A549 (cell line): ENCODE measurements around the gene CORO2A. TPM values are rescaled to one million over a fixed set of nuclear protein-coding genes. Genes with fewer than 3 reads are reported as not detected.
A peak's percentile ranks its signal among the peaks of the same experiment; 100 is the strongest.

Experiments
- ATAC-seq, 2 experiments: fragments of 200-7000 bp in 1 of 2; fragments of >200 bp in 1 of 2; cut with Nextera tagmentation in 1 of 2; cut with Tn5 transposase in 1 of 2; 3 replicates each; pipeline versions ENCODE4 v1.8.0 to v1.9.1; 2018 to 2020; ENCODE audit warnings: mild to moderate bottlenecking in 1 of 2, moderate library complexity in 1 of 2
- CTCF ChIA-PET: fragments of 300-600 bp; sonication (Branson Sonifier 250); formaldehyde crosslinking; extraction: SDS; loops from one replicate; lab custom pipeline; 2021; ENCODE audit warnings: antibody characterized with exemption, inconsistent platforms; lab: Yijun Ruan, JAX
- POLR2A ChIA-PET: fragments of 350-600 bp; formaldehyde crosslinking; extraction: SDS; loops from one replicate; lab custom pipeline; 2021; ENCODE audit warnings: antibody characterized with exemption, inconsistent platforms; lab: Yijun Ruan, JAX
- DNase-seq, 2 experiments: peaks; one replicate each; pipeline versions ENCODE4 v3.0.0 to v3.0.0-alpha.2; 2011 to 2016; ENCODE audit warnings: low read depth in 1 of 2, low spot score in 1 of 2
- FAIRE-seq: peaks from 2 replicates; lab custom pipeline; 2011; peaks lifted over from hg19 to GRCh38; lab: Jason Lieb, UNC
- H3K27ac ChIP-seq, 2 experiments: fragments of >200 bp; sonication (Bioruptor Twin); formaldehyde crosslinking; 3 replicates each; pipeline ENCODE4 v1.5.1; 2016 to 2017
- H3K4me1 ChIP-seq: fragments of >200 bp; sonication (Bioruptor Twin); formaldehyde crosslinking; 3 replicates; pipeline ENCODE4 v1.6.1; 2016
- H3K4me2 ChIP-seq: fragments of >200 bp; sonication (Bioruptor Twin); formaldehyde crosslinking; 3 replicates; pipeline ENCODE4 v1.6.1; 2016
- H3K4me3 ChIP-seq: fragments of >200 bp; sonication (Bioruptor Twin); formaldehyde crosslinking; 3 replicates; pipeline ENCODE4 v1.5.1; 2016
- H3K9me3 ChIP-seq: fragments of >200 bp; sonication (Bioruptor Twin); formaldehyde crosslinking; 3 replicates; pipeline ENCODE4 v1.6.1; 2016
- CBX2 ChIP-seq: fragments of 200-600 bp; sonication (generic); IDR thresholded peaks from 2 replicates; pipeline ENCODE4 v1.6.1; 2016; ENCODE audit warnings: low read depth, mild to moderate bottlenecking, borderline replicate concordance
- CBX8 ChIP-seq: fragments of 200-600 bp; sonication (generic); IDR thresholded peaks from 2 replicates; pipeline ENCODE4 v1.6.1; 2016
- CHD4 ChIP-seq: fragments of 200-600 bp; sonication (generic); IDR thresholded peaks from 2 replicates; pipeline ENCODE4 v1.6.1; 2016; ENCODE audit warnings: antibody characterized with exemption, mild to moderate bottlenecking, borderline replicate concordance
- CTCF ChIP-seq: fragments of >200 bp; sonication (Bioruptor Twin); formaldehyde crosslinking; IDR thresholded peaks from 3 replicates; pipeline ENCODE4 v1.5.1; 2016
- ESRRA ChIP-seq: fragments of 150-350 bp; IDR thresholded peaks from 2 replicates; pipeline ENCODE4 v1.6.1; 2014; ENCODE audit warnings: mild to moderate bottlenecking, low read length, borderline replicate concordance
- FOSB ChIP-seq: fragments of 250-450 bp; sonication (Bioruptor Pico); IDR thresholded peaks from 2 replicates; pipeline ENCODE4 v1.5.0; 2020; ENCODE audit warnings: mild to moderate bottlenecking, moderate library complexity
- HEYL ChIP-seq: fragments of 250-450 bp; sonication (Bioruptor Pico); IDR thresholded peaks from 2 replicates; pipeline ENCODE4 v1.8.0; 2021; ENCODE audit warnings: mild to moderate bottlenecking, moderate library complexity
- HMGXB4 ChIP-seq: fragments of 250-450 bp; sonication (Bioruptor Pico); IDR thresholded peaks from 2 replicates; pipeline ENCODE4 v1.5.0; 2021; ENCODE audit warnings: mild to moderate bottlenecking, moderate library complexity, borderline replicate concordance
- HOXB13 ChIP-seq: fragments of 250-450 bp; sonication (Bioruptor Pico); IDR thresholded peaks from 2 replicates; pipeline ENCODE4 v1.5.0; 2020; ENCODE audit warnings: low read depth, mild to moderate bottlenecking, moderate library complexity
- JUN ChIP-seq, 2 experiments: fragments of >200 bp; sonication (Bioruptor Twin); formaldehyde crosslinking; IDR thresholded peaks; 2 replicates in 1 of 2; 3 replicates in 1 of 2; pipeline ENCODE4 v1.6.1; 2016 to 2017
- NFE2L2 ChIP-seq: fragments of 150-350 bp; conservative IDR thresholded peaks from 2 replicates; pipeline ENCODE4 v1.6.1; 2014; ENCODE audit warnings: low read length
- POLR2A ChIP-seq: IDR thresholded peaks from 2 replicates; pipeline ENCODE4 v1.6.1; 2012; ENCODE audit warnings: mild to moderate bottlenecking, low read length
- RAD21 ChIP-seq, 2 experiments: fragments of >200 bp in 1 of 2; sonication (Bioruptor Twin) in 1 of 2; formaldehyde crosslinking in 1 of 2; IDR thresholded peaks in 1 of 2; conservative IDR thresholded peaks in 1 of 2; 2 replicates in 1 of 2; 3 replicates in 1 of 2; pipeline ENCODE4 v1.6.1; 2012 to 2018; ENCODE audit warnings: inconsistent platforms in 1 of 2
- RARB ChIP-seq: fragments of 250-450 bp; sonication (Bioruptor Pico); IDR thresholded peaks from 2 replicates; pipeline ENCODE4 v1.8.0; 2021; ENCODE audit warnings: mild to moderate bottlenecking, moderate library complexity
- RNF2 ChIP-seq: fragments of 200-600 bp; sonication (generic); IDR thresholded peaks from 2 replicates; pipeline ENCODE4 v1.6.1; 2016; ENCODE audit warnings: low read depth, mild to moderate bottlenecking, antibody characterized with exemption, moderate library complexity, borderline replicate concordance
- SMC3 ChIP-seq: fragments of >200 bp; sonication (Bioruptor Twin); formaldehyde crosslinking; IDR thresholded peaks from 3 replicates; pipeline ENCODE4 v1.6.1; 2018; ENCODE audit warnings: inconsistent platforms
- SREBF2 ChIP-seq: fragments of 450-650 bp; IDR thresholded peaks from 2 replicates; pipeline ENCODE4 v1.6.1; 2014; ENCODE audit warnings: mild to moderate bottlenecking, moderate library complexity
- ZC3H11A ChIP-seq: fragments of 450-650 bp; IDR thresholded peaks from 2 replicates; pipeline ENCODE4 v1.6.1; 2014; ENCODE audit warnings: antibody characterized with exemption, mild to moderate bottlenecking
- ZFP36 ChIP-seq: fragments of 450-650 bp; IDR thresholded peaks from 2 replicates; pipeline ENCODE4 v1.6.1; 2014; ENCODE audit warnings: borderline replicate concordance; ENCODE audit not compliant: partially characterized antibody
- ZSCAN20 ChIP-seq: fragments of 250-450 bp; sonication (Bioruptor Pico); IDR thresholded peaks from 2 replicates; pipeline ENCODE4 v1.8.0; 2022; ENCODE audit warnings: mild to moderate bottlenecking, moderate library complexity
- WGBS: methylation state at CpG from one replicate; pipeline ENCODE4 v1.1.6; 2017; ENCODE audit errors: missing lambda C conversion rate; 5-methylcytosine and 5-hydroxymethylcytosine counted together
- polyA plus RNA-seq, 4 experiments: library from polyadenylated mRNA; depleted of rRNA in 3 of 4; stranded (reverse); fragments of >200 nt; fragmentation: RNase III in 1 of 4; extraction: RNeasy Plus Mini Kit Qiagen cat#74134 plus additional on column Dnase treatment in 1 of 4; gene quantifications; 2 replicates in 3 of 4; 3 replicates in 1 of 4; pipeline ENCODE4 v1.2.3, GENCODE V29; 2011 to 2017
- TF ChIP-seq, protein P1 (sequence below): fragments of 150-350 bp; IDR thresholded peaks from 2 replicates; pipeline ENCODE4 v1.6.1; 2014; ENCODE audit warnings: low read depth, mild to moderate bottlenecking, low read length
- TF ChIP-seq, protein P2 (sequence below): IDR thresholded peaks from 2 replicates; pipeline ENCODE4 v1.6.1; 2012; ENCODE audit warnings: low read depth, borderline replicate concordance

Gene CORO2A
- polyA plus RNA-seq, 2 of the 4 experiments (the other 2 are of a cell fraction), result 0.49 to 2.0 TPM

GRCh38 chr9:98199388-98200033 is 7.1 kb upstream of the CORO2A start:
- CTCF ChIA-PET, result interaction anchor here (1.1 to 1.9 kb wide), 2 partner anchors 8 to 64 kb away, joined by 3 to 11 read pairs; no protein-coding TSS in a partner anchor

DNA sequence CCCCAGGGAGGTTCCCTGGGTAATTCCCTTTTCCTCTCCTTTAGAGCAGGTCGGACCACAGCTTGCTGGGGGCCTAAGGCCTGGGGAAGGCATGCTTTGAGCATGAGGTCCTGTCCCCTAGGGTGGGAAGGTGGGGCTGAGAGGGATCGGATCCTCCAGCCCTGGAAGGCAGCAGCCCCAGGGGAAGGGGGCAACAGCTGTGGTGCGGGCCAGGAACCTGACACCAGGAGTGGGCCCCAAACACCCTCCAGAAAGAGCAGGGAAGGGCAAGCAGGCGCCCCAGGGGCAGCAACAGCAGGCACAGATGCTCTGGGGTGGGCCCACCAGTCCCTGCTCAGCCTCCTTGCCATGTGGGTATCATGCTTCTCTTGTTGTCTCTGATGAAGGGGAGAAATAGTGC is 3.2 kb upstream of the CORO2A start:
- POLR2A ChIA-PET, result no interaction called here

More at GRCh38 chr9:98199388-98200033, 7.1 kb upstream of the CORO2A start:
- ATAC-seq (no peak), FAIRE-seq (no peak), DNase-seq (no peak)
- POLR2A ChIA-PET, result interaction anchor here (0.6 kb wide), 1 partner anchor 917 kb away, joined by 3 read pairs; no protein-coding TSS in a partner anchor
- Histone ChIP-seq H3K4me1 (no peaks in the 10 kb centered on the region), H3K4me3 (no peak overlapping the region), H3K27ac (no peak overlapping the region), H3K4me2 (no peak overlapping the region), H3K9me3 (no peaks in the 10 kb centered on the region)
- 82% methylated on average over 17 of the region's 20 CpGs for WGBS
- TF ChIP-seq RARB (CRISPR knock-in tag), result no peak
- no peak for TF ChIP-seq ZC3H11A
- no peak for TF ChIP-seq HOXB13 (CRISPR knock-in tag)
- TF ChIP-seq ESRRA, result no peak
- no peak for TF ChIP-seq HEYL (CRISPR knock-in tag)
- TF ChIP-seq ZSCAN20 (CRISPR knock-in tag), result no peak
- TF ChIP-seq ZFP36, result peak; percentile 73

GRCh38 chr9:98193336-98193944 is 1.0 kb upstream of the CORO2A start:
- peak overlapping the region; percentile 83 for H3K4me2 ChIP-seq
- WGBS, result 62% methylated on average over 8 of the region's 8 CpGs
- DNase-seq (no peak), FAIRE-seq (no peak), ATAC-seq (no peak; a peak in 1 of 6 replicates)
- peaks cover 11% of the 10 kb centered on the region; the same call in 2 of the 3 replicates for H3K4me1 ChIP-seq
- peak overlapping the region; percentile 74 for H3K4me3 ChIP-seq
- POLR2A ChIA-PET, result interaction anchor here (0.6 to 1.0 kb wide), 2 partner anchors 65 to 137 kb away, joined by 5 to 7 read pairs; partner anchors contain the start of gene NANS
- H3K9me3 ChIP-seq, result no peaks in the 10 kb centered on the region
- CTCF ChIA-PET, result interaction anchor here (0.6 to 5.4 kb wide), 16 partner anchors 9 to 581 kb away, joined by 3 to 45 read pairs (median 4); partner anchors contain the start of gene TBC1D2
- peak overlapping the region; percentile 73 to 87; a peak in 5 of 6 replicates for H3K27ac ChIP-seq
- TF ChIP-seq SREBF2, result no peak
- no peak for TF ChIP-seq SMC3
- no peak for TF ChIP-seq HOXB13 (CRISPR knock-in tag)
- TF ChIP-seq HEYL (CRISPR knock-in tag), result no peak
- TF ChIP-seq HMGXB4 (CRISPR knock-in tag), result no peak
- no peak for TF ChIP-seq FOSB (CRISPR knock-in tag)
- no peak for TF ChIP-seq CTCF
- TF ChIP-seq RARB (CRISPR knock-in tag), result no peak
- TF ChIP-seq CHD4, result no peak
- no peak for TF ChIP-seq CBX2
- TF ChIP-seq, protein P1, sequence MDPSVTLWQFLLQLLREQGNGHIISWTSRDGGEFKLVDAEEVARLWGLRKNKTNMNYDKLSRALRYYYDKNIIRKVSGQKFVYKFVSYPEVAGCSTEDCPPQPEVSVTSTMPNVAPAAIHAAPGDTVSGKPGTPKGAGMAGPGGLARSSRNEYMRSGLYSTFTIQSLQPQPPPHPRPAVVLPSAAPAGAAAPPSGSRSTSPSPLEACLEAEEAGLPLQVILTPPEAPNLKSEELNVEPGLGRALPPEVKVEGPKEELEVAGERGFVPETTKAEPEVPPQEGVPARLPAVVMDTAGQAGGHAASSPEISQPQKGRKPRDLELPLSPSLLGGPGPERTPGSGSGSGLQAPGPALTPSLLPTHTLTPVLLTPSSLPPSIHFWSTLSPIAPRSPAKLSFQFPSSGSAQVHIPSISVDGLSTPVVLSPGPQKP, result no peak
- TF ChIP-seq RNF2, result no peak

More for the DNA sequence above, 3.2 kb upstream of the CORO2A start:
- ATAC-seq, result no peak
- Histone ChIP-seq H3K4me2 (no peak overlapping the region), H3K4me3 (no peak overlapping the region), H3K9me3 (no peaks in the 10 kb centered on the region), H3K4me1 (peaks cover 6% of the 10 kb centered on the region; the same call in 2 of the 3 replicates), H3K27ac (no peak overlapping the region)
- TF ChIP-seq RAD21 (conservative IDR thresholded peaks at IDR 0.05 in 1 of 2, IDR thresholded peaks at IDR 0.05 in 1 of 2) (no peak), ZC3H11A (no peak), HMGXB4 (CRISPR knock-in tag) (no peak), CBX8 (no peak), NFE2L2 (no peak), JUN (IDR thresholded peaks at IDR 0.05) (no peak), POLR2A (no peak)
- TF ChIP-seq, protein P2, sequence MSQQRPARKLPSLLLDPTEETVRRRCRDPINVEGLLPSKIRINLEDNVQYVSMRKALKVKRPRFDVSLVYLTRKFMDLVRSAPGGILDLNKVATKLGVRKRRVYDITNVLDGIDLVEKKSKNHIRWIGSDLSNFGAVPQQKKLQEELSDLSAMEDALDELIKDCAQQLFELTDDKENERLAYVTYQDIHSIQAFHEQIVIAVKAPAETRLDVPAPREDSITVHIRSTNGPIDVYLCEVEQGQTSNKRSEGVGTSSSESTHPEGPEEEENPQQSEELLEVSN, result no peak
- WGBS, result 79% methylated on average over 4 of the region's 4 CpGs
- no peak for DNase-seq
- no peak for FAIRE-seq
- CTCF ChIA-PET, result interaction anchor here (0.9 to 5.4 kb wide), 6 partner anchors 10 to 121 kb away, joined by 3 to 45 read pairs (median 6); no protein-coding TSS in a partner anchor
